ENCODE results near the gene JMJD8.
A peak's percentile ranks its signal among the peaks of the same experiment; 100 is the strongest.

JMJD8 gene

DNA sequence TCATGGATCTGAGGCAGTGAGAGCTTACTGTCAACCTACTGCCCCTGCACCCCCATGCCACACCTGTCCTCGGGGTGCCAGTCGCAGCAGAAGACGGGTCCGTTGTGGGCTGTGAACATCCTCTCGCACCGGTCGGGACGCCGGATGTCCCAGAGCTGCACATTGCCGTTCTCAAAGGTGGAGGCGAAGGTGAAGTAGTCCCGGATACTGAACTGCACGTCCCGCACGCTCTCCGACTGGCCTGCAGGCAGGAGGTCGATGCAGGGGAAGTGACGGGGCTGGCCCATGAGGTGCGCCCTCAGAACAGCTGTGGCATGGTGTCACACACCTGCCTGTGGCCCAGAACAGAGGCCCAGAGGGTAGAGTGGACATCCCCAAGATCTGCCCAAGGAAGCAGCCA is 3.4 kb upstream of the JMJD8 start:
- TF ChIP-seq, protein P1, sequence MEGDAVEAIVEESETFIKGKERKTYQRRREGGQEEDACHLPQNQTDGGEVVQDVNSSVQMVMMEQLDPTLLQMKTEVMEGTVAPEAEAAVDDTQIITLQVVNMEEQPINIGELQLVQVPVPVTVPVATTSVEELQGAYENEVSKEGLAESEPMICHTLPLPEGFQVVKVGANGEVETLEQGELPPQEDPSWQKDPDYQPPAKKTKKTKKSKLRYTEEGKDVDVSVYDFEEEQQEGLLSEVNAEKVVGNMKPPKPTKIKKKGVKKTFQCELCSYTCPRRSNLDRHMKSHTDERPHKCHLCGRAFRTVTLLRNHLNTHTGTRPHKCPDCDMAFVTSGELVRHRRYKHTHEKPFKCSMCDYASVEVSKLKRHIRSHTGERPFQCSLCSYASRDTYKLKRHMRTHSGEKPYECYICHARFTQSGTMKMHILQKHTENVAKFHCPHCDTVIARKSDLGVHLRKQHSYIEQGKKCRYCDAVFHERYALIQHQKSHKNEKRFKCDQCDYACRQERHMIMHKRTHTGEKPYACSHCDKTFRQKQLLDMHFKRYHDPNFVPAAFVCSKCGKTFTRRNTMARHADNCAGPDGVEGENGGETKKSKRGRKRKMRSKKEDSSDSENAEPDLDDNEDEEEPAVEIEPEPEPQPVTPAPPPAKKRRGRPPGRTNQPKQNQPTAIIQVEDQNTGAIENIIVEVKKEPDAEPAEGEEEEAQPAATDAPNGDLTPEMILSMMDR (IDR thresholded peaks at IDR 0.05; ENCODE audit: insufficient read depth, low read length, poor library complexity, severe bottlenecking): no peak
- no peak for TF ChIP-seq EZH2phosphoT487 (conservative IDR thresholded peaks at IDR 0.05; ENCODE audit: low read length)
- Histone ChIP-seq H3K79me2 (ENCODE audit: insufficient read depth, low read length) (peaks cover 8% of the 10 kb centered on the region; the same call in 1 of the 2 replicates), H4K20me1 (ENCODE audit: low read depth, low read length) (no peaks in the 10 kb centered on the region), H3K9ac (ENCODE audit: low read length) (no peak overlapping the region), H3K36me3 (ENCODE audit: low read length) (no peaks in the 10 kb centered on the region), H3F3A (ENCODE audit: insufficient read depth) (0 out of 2 replicates have a peak, but pooled peaks cover under 1% of the 10 kb centered on the region), H2AFZ (ENCODE audit: low read depth, low read length, severe bottlenecking) (no peak overlapping the region), H3K9me2 (replicated peaks; ENCODE audit: insufficient read depth, low read length) (no peaks in the 10 kb centered on the region), H3K4me3 (ENCODE audit: insufficient read depth, low read length, poor library complexity, severe bottlenecking) (no peak overlapping the region), H3K4me2 (ENCODE audit: low read depth, low read length, poor library complexity, severe bottlenecking) (no peak overlapping the region), H3K9me3 (ENCODE audit: insufficient read depth, low read length) (no peaks in the 10 kb centered on the region), H3K27ac (ENCODE audit: low read depth, low read length) (no peak overlapping the region), H3K27me3 (ENCODE audit: low read length) (no peaks in the 10 kb centered on the region)

DNA sequence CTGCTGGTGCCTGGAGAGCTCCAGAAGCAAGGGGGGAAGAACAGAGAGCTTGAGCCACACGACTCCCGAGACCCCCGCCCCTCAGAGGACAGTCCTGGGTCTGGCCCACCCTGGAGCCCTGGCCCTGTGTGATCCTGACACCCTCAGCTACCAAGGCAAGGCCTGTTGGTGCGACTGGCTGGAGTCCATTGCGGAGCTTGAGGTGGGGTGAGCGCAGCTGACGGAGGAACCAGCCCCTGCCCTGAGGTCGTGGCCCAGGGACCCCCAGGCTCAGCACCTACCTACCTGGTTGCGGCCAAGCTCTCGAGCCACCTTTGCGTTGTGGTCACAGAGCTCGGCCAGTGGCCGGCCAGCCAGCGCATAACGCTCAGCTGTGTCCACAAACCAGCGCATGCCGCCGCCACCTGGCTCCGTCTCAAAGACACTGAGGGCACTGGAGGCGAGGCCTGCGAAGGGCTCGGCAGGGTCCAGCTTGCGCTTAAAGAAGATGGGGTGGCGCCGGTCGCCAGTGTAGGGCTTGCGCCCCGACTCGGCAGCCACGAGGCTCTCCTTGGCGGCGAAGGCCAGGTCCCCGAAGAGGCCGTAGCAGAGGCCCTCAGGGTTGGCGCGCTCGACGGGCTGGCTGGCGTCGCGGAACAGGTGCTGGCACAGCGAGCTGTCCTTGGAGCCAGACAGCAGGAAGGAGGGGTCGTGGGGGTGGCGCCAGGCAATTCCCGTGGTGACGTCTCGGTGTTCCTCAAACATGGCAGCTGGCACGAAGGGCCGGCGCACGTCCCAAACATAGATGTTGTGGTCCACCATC is 2.5 kb upstream of the JMJD8 start:
- H3K9ac ChIP-seq (ENCODE audit: low read length): no peak overlapping the region
- H3K9me2 ChIP-seq (replicated peaks; ENCODE audit: insufficient read depth, low read length): no peaks in the 10 kb centered on the region
- H3K4me3 ChIP-seq (ENCODE audit: insufficient read depth, low read length, poor library complexity, severe bottlenecking): no peak overlapping the region
- no peak for TF ChIP-seq EZH2phosphoT487 (conservative IDR thresholded peaks at IDR 0.05; ENCODE audit: low read length)
- TF ChIP-seq, protein P1 (IDR thresholded peaks at IDR 0.05; ENCODE audit: insufficient read depth, low read length, poor library complexity, severe bottlenecking): no peak
- H4K20me1 ChIP-seq (ENCODE audit: low read depth, low read length): no peaks in the 10 kb centered on the region
- H3F3A ChIP-seq (ENCODE audit: insufficient read depth): no peaks in the 10 kb centered on the region
- H3K9me3 ChIP-seq (ENCODE audit: insufficient read depth, low read length): no peaks in the 10 kb centered on the region
- no peak overlapping the region for H2AFZ ChIP-seq (ENCODE audit: low read depth, low read length, severe bottlenecking)
- no peaks in the 10 kb centered on the region for H3K36me3 ChIP-seq (ENCODE audit: low read length)
- H3K27ac ChIP-seq (ENCODE audit: low read depth, low read length): no peak overlapping the region
- no peak overlapping the region for H3K4me2 ChIP-seq (ENCODE audit: low read depth, low read length, poor library complexity, severe bottlenecking)
- peaks cover 14% of the 10 kb centered on the region; the same call in 1 of the 2 replicates for H3K79me2 ChIP-seq (ENCODE audit: insufficient read depth, low read length)
- H3K27me3 ChIP-seq (ENCODE audit: low read length): no peaks in the 10 kb centered on the region

DNA sequence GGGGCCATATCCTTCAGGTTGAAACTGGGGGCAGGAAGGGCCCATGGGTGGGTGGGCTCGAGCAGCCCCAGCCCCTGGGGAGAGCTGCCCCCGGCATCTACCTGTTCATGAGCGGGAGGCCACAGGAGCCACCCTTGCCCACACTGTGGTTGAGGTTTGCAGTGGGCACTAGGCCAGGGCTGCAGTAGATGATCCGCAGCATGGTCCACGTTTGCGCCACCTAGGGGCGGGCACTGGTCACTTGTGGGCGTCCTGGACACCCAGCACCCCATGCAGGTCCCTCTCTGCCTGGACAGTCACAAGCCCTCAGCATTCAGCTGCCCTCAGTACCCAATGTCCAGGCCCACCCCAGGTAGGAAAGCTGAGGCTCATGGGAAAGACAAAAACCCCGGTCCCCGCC is 1.8 kb upstream of the JMJD8 start:
- H3K27ac ChIP-seq (ENCODE audit: low read depth, low read length): no peak overlapping the region
- no peaks in the 10 kb centered on the region for H3K9me2 ChIP-seq (replicated peaks; ENCODE audit: insufficient read depth, low read length)
- no peak overlapping the region for H3K4me2 ChIP-seq (ENCODE audit: low read depth, low read length, poor library complexity, severe bottlenecking)
- H2AFZ ChIP-seq (ENCODE audit: low read depth, low read length, severe bottlenecking): no peak overlapping the region
- H3K36me3 ChIP-seq (ENCODE audit: low read length): no peaks in the 10 kb centered on the region
- no peaks in the 10 kb centered on the region for H4K20me1 ChIP-seq (ENCODE audit: low read depth, low read length)
- peaks cover 21% of the 10 kb centered on the region; the same call in 1 of the 2 replicates for H3K79me2 ChIP-seq (ENCODE audit: insufficient read depth, low read length)
- H3K27me3 ChIP-seq (ENCODE audit: low read length): no peaks in the 10 kb centered on the region
- no peaks in the 10 kb centered on the region for H3K9me3 ChIP-seq (ENCODE audit: insufficient read depth, low read length)
- no peak overlapping the region for H3K9ac ChIP-seq (ENCODE audit: low read length)
- no peak overlapping the region for H3K4me3 ChIP-seq (ENCODE audit: insufficient read depth, low read length, poor library complexity, severe bottlenecking)
- TF ChIP-seq, protein P1 (IDR thresholded peaks at IDR 0.05; ENCODE audit: insufficient read depth, low read length, poor library complexity, severe bottlenecking): peak; percentile 19
- no peak for TF ChIP-seq EZH2phosphoT487 (conservative IDR thresholded peaks at IDR 0.05; ENCODE audit: low read length)
- H3F3A ChIP-seq (ENCODE audit: insufficient read depth): no peaks in the 10 kb centered on the region

Measured in SU-DHL-6 (cell line).